Suppressor macrophage treated with lipopolysaccharide for 4 hours (primary cell): ENCODE data around the gene XPO1.
"Not testable (repeated sequence)": the region's sequence is repeated elsewhere in the genome, so short reads cannot be mapped to it uniquely, and the experiment has no call there.

Experiments
- DNase-seq: peaks from one replicate; pipeline ENCODE4 v3.0.0-alpha.2; 2020

Gene XPO1

DNA sequence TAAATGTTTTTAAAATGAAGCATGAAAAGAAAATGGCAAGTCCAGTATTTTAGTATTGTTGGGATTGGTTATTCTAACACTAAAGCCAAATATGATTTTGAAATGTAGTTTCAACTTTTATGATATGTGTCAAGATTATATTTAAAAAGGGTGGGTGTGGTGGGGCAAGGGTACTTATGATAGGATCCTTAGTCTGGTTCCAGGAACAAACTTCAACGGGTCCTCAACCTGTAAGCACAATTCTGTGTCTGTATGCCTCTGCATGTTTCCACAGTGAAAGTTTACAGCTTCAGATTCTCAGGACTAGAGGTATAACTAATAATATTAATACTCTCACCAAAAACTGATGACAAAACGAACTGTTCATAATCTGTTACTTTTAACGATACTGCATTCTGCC lies 73.1 kb downstream of the XPO1 start:
- no peak for DNase-seq

DNA sequence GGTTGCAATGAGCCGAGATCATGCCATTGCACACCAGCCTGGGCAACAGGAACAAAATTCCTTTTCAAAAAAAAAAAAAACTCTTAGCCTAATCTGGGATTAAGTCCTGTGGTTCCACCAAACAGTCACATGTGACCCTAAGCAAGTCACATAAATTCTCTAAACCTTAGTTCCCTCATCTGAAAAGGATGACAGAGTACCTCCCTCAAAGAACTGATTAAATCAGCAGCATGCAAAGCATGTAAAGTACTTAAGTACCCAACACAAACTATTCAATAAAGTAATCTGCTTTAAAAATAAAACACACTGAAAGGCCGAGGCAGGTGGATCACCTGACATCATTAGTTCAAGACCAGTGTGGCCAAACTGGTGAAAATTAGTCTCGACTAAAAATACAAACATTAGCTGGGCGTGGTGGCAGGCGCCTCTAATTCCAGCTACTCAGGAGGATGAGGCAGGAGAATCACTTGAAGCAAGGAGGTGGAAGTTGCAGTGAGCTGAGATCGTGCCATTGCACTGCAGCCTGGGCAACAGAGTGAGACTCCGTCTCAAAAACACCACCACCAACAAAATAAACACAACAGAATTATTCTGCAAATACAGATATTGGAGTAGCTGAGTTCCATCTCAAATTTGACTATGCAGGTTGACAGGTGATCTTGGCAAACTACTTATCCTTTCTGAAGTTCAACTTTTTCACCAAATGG lies 74.2 kb downstream of the XPO1 start:
- DNase-seq = no peak

DNA sequence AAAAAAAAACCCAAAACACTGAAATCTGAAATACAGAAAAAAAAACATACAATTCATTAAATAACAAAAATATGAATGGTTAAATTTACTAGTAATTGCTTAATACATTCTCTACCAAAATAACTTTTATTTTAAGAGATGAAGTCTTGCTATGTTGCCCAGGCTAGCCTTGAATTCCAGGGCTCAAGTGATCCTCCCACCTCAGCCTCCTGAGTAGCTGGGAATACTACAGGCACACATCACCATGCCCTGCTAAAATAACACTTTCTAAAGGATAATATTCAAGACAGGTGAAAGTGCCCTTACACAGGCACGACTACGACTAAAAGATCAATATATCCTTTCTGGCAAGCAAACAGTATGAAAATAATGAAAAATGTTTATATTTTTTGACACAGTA lies 76.8 kb downstream of the XPO1 start:
- no peak for DNase-seq

- DNase-seq = peak; percentile 70
These were observed 78.0 kb downstream of the XPO1 start for GRCh38 chr2:61460163-61460562.

- DNase-seq = no peak
These were observed 81.3 kb downstream of the XPO1 start for GRCh38 chr2:61456746-61457420.

DNA sequence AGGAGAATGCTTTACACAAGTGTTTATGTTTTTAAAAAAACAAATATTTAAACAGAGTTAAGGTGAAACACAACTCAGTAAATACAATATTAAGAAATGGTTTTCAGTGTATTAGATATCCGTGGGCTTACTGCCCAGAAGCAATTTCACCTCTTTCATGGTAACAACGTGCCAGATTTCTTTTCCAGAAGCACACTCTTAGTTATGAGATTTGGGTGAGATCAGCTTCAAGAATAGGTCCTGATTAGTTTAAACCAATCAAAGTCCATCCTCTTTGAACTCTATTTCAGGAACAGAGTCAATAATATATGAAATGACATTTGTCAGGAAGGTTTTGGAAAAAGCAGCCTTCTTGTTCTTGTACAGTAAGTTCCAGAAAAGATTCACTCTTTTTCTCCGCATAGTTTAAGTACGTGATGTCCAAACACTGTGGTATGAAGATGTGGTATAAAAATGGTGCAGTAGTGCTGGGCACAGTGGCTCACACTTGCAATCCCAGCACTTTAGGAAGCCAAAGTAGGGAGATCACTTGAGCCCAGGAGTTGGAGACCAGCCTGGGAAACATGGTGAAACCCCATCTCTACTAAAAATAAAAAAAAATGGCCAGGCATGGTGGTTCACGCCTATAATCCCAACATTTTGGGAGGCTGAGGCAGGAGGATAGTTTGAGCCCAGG lies 81.9 kb downstream of the XPO1 start:
- DNase-seq = no peak

- not testable (repeated sequence) for DNase-seq
These were observed 83.2 kb downstream of the XPO1 start for GRCh38 chr2:61454972-61455371.

DNA sequence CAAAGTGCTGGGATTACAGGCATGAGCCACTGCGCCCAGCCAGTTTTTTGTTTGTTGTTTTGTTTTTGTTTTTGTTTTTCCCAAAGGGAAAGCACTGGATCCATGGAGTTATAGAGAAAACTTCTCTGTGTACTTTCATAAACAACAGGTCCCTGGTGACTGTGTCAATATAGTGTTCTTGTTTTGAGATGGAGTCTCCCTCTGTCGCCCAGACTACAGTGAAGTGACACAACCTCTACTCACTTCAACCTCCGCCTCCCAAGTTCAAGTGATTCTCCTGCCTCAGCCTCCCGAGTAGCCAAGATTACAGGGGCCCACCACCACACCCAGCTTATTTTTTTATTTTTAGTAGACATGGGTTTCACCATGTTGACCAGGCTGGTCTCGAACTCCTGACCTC lies 83.8 kb downstream of the XPO1 start:
- DNase-seq = no peak

- DNase-seq = no peak
These were observed 85.8 kb downstream of the XPO1 start for GRCh38 chr2:61452392-61452791.

DNA sequence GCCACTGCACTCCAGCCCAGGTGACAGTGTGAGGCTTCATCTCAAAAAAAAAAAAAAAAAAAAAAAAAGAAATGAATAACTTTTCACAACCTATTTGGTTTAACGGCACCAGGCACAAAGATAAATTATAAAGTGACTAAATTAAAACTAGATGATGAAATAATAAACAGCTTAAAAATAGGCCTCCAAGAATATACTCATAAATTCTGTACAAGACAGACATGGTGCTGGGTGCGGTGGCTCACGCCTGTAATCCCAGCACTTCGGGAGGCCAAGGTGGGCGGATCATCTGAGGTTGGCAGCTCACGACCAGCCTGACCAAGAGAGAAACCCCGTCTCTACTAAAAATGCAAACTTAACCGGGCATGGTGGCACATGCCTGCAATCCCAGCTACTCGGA lies 87.0 kb downstream of the XPO1 start:
- no peak for DNase-seq

DNA sequence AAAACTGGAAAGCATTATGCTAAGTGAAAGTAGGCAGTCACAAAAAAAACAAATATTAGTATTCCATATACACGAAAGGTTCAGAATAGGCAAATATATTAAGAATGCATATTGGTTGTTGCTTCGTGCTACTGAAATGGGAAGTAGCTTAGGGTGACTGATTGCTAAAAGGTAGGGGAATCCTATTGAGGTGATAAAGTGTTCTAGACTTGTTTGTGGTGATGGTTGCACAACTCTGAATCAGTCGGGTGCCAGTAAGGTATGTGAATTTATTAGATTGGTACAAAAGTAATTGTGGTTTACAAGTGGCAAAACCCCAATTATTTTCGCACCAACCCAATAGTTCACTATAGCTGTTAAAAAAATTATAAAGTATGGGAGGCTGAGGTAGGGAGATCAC lies 88.0 kb downstream of the XPO1 start:
- DNase-seq = no peak

GRCh38 chr2:61448229-61448628 lies 89.9 kb downstream of the XPO1 start:
- DNase-seq = no peak

DNA sequence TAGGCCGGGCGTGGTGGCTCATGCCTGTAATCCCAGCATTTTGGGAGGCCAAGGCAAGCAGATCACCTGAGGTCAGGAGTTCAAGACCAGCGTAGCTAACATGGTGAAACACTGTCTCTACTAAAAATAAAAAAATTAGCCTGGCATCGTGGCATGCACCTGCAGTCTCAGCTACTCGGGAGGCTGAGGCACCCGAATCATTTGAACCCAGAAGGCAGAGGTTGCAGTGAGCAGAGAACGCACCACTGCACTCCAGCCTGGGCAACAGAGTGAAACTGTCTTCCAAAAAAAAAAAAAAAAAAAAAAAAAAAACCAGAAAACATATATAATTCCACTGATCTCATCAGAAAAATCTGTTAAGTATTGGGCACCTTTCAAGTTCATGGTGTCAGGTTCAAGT lies 91.2 kb downstream of the XPO1 start:
- not testable (repeated sequence) for DNase-seq

- peak; percentile 86 for DNase-seq
These were observed 94.7 kb downstream of the XPO1 start for GRCh38 chr2:61443342-61444041.

GRCh38 chr2:61439241-61440002 lies 98.7 kb downstream of the XPO1 start:
- DNase-seq = no peak

GRCh38 chr2:61438670-61439069 lies 99.5 kb downstream of the XPO1 start:
- DNase-seq = no peak

DNA sequence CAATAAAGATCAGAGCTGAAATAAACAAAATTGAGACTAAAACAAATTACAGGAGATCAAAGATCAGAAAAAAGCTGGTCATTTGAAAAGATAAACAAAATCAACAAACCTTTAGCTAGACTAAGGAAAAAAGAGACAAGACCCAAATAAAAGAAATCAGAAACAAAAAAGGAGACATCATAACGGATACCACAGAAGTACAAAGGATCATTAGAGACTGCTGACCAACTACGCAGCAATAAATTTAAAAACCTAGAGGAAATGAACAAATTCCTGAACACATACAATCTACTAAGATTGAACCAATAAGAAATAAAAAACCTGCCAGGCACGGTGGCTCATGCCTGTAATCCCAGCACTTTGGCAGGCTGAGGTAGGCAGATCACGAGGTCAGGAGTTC lies 101.0 kb downstream of the XPO1 start:
- DNase-seq = no peak

GRCh38 chr2:61436092-61436491 lies 102.1 kb downstream of the XPO1 start:
- DNase-seq = peak; percentile 86

DNA sequence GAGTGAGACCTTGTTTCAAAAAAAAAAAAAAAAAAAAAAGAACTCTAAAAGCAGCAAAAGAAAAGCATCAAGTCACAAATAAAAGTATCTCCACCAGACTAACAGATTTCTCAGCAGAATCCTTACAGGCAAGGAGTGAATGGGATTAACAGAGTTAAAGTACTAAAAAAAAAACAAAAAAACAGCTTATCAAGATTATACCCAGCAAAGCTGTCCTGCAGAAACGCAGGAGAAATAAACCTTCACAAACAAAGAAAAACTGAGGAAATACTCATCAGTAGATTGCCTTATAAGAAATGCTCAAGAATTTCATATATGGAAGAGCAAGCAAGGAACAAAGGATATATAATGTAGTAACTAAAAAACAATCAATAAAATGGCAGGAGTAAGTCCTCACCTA lies 102.9 kb downstream of the XPO1 start:
- no peak for DNase-seq

GRCh38 chr2:61434314-61434713 lies 103.8 kb downstream of the XPO1 start:
- peak; percentile 85 for DNase-seq

- DNase-seq = no peak
These were observed 104.5 kb downstream of the XPO1 start for GRCh38 chr2:61433606-61434005.

- no peak for DNase-seq
These were observed 105.2 kb downstream of the XPO1 start for GRCh38 chr2:61432990-61433389.

GRCh38 chr2:61431345-61431744 lies 106.8 kb downstream of the XPO1 start:
- no peak for DNase-seq
